Subcutaneous abdominal adipose tissue (tissue), 5 donors: Measurements from ENCODE around the gene DBNL.
A peak's percentile ranks its signal among the peaks of the same experiment; 100 is the strongest.

Experiments
- H3K27ac ChIP-seq: one replicate; pipeline ENCODE4 v1.7.0; 2013; ENCODE audit warnings: low read depth, mild to moderate bottlenecking, inconsistent platforms, low read length, moderate library complexity
- H3K27me3 ChIP-seq, 5 donors: one replicate each; pipeline ENCODE4 v1.7.0; 2013; ENCODE audit warnings: low read length in 5 of 5, inconsistent platforms in 1 of 5; ENCODE audit not compliant: control insufficient read depth in 5 of 5, insufficient read depth in 4 of 5
- H3K36me3 ChIP-seq, 5 donors: one replicate each; pipeline ENCODE4 v1.7.0; 2013; ENCODE audit warnings: low read length in 5 of 5; ENCODE audit not compliant: control insufficient read depth in 5 of 5, insufficient read depth in 5 of 5
- H3K4me1 ChIP-seq, 5 donors: one replicate each; pipeline ENCODE4 v1.7.0; 2013; ENCODE audit warnings: low read length in 5 of 5, mild to moderate bottlenecking in 3 of 5, moderate library complexity in 1 of 5; ENCODE audit not compliant: control insufficient read depth in 5 of 5, insufficient read depth in 5 of 5
- H3K4me3 ChIP-seq, 5 donors: one replicate each; pipeline ENCODE4 v1.7.0; 2013; ENCODE audit warnings: low read length in 5 of 5, low read depth in 1 of 5
- H3K9ac ChIP-seq, 5 donors: one replicate each; pipeline ENCODE4 v1.7.0; 2013; ENCODE audit warnings: low read length in 5 of 5, mild to moderate bottlenecking in 4 of 5, moderate library complexity in 3 of 5
- H3K9me3 ChIP-seq, 5 donors: one replicate each; pipeline ENCODE4 v1.7.0; 2013; ENCODE audit warnings: low read length in 5 of 5; ENCODE audit not compliant: control insufficient read depth in 5 of 5
- donor health status: healthy.
- donor health status: healthy.
- donor health status: healthy.
- donor health status: healthy.
- donor health status: healthy.

The DBNL gene

GRCh38 chr7:44077061-44077460, 32.6 kb downstream of the DBNL start:
- no peak overlapping the region for H3K27ac ChIP-seq
- H3K36me3 ChIP-seq, result peaks cover 3 to 84% (median 77%) of the 10 kb centered on the region in 5 donors
- H3K4me1 ChIP-seq, result peaks cover 0 to 50% (median 30%) of the 10 kb centered on the region in 5 donors
- no peaks in the 10 kb centered on the region for H3K27me3 ChIP-seq
- no peak overlapping the region for H3K4me3 ChIP-seq
- H3K9me3 ChIP-seq, result no peaks in the 10 kb centered on the region
- no peak overlapping the region for H3K9ac ChIP-seq

DNA sequence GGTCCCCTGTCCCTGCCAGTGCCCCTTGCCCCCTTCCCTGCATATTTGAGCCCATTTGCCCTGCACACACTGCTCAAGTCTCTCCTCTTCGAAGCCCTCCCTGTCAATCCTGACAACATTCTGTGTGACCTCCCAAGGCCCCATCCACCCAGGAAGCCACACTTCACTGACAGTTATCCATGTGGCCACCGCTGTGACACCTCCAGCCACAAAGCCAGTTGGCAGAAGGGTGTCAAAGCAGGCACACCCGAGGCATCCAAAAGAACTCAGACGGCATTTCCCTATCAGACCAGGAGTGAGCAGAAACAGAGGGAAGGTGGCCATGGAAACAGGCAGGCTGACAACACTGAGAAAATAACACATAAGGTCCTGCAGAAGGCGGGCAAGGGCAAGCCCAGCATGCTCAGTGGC, 33.2 kb downstream of the DBNL start:
- Histone ChIP-seq H3K4me1 (peaks cover 0 to 45% (median 25%) of the 10 kb centered on the region in 5 donors), H3K9ac (peak overlapping the region in 1 of 5 donors; percentile 26), H3K27ac (no peak overlapping the region), H3K36me3 (peaks cover 3 to 82% (median 75%) of the 10 kb centered on the region in 5 donors), H3K9me3 (no peaks in the 10 kb centered on the region), H3K27me3 (no peaks in the 10 kb centered on the region), H3K4me3 (no peak overlapping the region)

DNA sequence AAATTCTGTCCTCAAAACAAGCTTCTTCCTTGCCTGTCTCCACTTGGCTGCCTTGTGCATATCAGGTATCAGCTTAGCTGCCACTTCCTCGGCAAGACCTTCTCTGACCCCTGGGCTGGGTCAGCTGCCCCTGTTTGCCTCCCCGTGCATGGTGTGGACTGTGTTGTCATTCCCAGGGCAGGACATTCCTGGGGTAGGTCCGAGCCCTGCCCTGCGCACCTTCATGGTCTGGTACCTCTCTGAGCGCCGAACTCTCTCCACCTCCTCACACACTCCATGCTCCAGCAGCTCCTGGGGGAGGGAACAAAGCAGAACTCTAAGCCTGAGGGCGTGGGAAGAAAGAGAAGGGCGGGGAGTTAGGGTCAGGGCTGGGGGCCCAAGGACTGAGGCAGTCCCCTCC, 34.0 kb downstream of the DBNL start:
- peaks cover 3 to 74% (median 67%) of the 10 kb centered on the region in 5 donors for H3K36me3 ChIP-seq
- no peaks in the 10 kb centered on the region for H3K9me3 ChIP-seq
- no peaks in the 10 kb centered on the region for H3K27me3 ChIP-seq
- no peak overlapping the region for H3K9ac ChIP-seq
- H3K27ac ChIP-seq, result no peak overlapping the region
- H3K4me3 ChIP-seq, result no peak overlapping the region
- peaks cover 0 to 43% (median 25%) of the 10 kb centered on the region in 5 donors for H3K4me1 ChIP-seq

DNA sequence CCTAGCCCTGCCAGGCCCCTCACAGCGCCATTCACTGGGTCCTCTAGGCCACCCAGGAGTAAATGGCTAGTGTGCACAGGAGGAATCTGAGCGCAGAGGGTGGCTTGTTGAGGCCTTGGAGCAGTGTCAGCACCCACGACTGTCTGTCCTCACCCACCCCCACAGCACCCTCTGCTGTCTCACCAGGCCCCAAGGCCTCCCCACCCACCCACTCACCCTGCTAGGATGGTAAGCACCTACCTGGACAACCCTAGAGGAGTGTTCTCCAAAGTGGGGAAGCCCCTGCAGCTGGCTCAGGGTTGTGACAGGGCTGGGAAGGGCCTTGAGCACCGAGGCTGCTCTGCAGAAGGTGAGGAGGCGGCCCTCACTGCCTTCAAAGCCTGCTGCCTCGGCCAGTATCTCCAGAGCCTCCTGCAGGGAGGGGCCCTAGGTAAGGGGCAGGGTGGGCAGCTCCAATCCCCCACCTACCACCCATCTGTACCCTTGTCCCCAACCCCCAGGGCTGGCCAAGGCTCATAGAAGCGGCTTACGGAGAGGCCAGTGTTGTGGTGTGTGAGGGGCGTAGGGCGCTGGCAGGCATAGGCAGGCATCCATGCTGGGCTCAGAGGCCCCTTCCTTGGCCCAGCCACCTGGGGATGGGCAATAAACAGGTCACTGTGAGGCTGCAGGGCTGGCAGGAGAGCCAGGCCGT, 35.0 kb downstream of the DBNL start:
- H3K4me3 ChIP-seq, result no peak overlapping the region
- H3K9me3 ChIP-seq, result no peaks in the 10 kb centered on the region
- H3K9ac ChIP-seq, result no peak overlapping the region
- H3K4me1 ChIP-seq, result peaks cover 1 to 43% (median 29%) of the 10 kb centered on the region in 5 donors
- no peaks in the 10 kb centered on the region for H3K27me3 ChIP-seq
- H3K36me3 ChIP-seq, result peaks cover 3 to 64% (median 60%) of the 10 kb centered on the region in 5 donors
- H3K27ac ChIP-seq, result no peak overlapping the region

DNA sequence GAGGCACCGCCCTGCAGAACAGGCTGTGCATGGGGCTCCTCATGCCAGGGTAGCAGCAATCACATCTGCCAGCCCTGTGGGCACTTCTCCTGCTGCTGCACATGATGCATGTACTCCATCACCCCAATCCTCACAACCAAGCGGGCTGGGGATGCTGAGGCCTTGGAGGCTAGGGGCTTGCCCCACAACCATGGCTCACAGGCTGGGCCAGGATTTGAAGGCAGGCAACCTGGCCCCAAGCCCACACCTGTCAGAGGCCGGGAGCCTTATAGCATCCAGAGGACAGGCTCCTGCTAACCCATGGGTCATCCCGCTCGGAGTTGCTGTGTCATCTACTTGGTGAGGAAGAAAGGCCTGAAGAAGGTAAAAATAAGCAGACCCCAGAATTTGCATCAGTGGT, 35.6 kb downstream of the DBNL start:
- H3K9me3 ChIP-seq, result no peaks in the 10 kb centered on the region
- no peak overlapping the region for H3K4me3 ChIP-seq
- no peak overlapping the region for H3K27ac ChIP-seq
- H3K4me1 ChIP-seq, result peaks cover 2 to 48% (median 35%) of the 10 kb centered on the region in 5 donors
- peaks cover 0 to 59% (median 57%) of the 10 kb centered on the region in 5 donors for H3K36me3 ChIP-seq
- H3K27me3 ChIP-seq, result no peaks in the 10 kb centered on the region
- no peak overlapping the region for H3K9ac ChIP-seq

- peaks cover 0 to 53% (median 51%) of the 10 kb centered on the region in 5 donors for H3K36me3 ChIP-seq
- H3K9ac ChIP-seq, result peak overlapping the region in 2 of 5 donors; percentile 35 to 60
- peaks cover 2 to 55% (median 40%) of the 10 kb centered on the region in 5 donors for H3K4me1 ChIP-seq
- peak overlapping the region; percentile 69 for H3K27ac ChIP-seq
- no peaks in the 10 kb centered on the region for H3K9me3 ChIP-seq
- peak overlapping the region in 2 of 5 donors; percentile 22 to 29 for H3K4me3 ChIP-seq
- no peaks in the 10 kb centered on the region for H3K27me3 ChIP-seq
Observed at GRCh38 chr7:44080686-44081265, 36.3 kb downstream of the DBNL start.

DNA sequence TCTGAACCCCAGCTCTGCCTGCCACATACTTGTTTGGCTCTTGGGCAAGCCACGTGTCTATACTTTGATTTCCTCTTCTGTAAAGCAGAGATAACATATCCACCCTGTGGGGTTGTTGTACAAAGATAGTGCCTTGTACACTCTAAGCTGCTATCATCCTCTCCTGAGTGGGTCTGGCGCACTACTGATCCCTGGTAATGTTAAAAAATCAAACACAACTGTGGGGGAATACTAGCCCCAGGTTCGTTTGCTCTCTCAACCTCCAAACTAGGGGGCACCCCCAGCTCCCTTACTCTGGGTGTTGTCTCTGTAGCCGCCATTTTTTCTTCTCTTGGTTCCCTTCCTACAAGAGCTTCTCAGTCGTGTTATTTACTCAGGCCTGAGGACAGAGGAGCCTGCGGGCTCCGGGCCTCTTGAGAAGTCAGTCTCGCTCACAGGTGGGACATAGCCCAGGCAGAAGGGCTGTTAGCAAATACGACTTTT, 36.8 kb downstream of the DBNL start:
- Histone ChIP-seq H3K4me3 (peak overlapping the region in 4 of 5 donors; percentile 22 to 80 (median 33)), H3K4me1 (peaks cover 2 to 53% (median 41%) of the 10 kb centered on the region in 5 donors)

DNA sequence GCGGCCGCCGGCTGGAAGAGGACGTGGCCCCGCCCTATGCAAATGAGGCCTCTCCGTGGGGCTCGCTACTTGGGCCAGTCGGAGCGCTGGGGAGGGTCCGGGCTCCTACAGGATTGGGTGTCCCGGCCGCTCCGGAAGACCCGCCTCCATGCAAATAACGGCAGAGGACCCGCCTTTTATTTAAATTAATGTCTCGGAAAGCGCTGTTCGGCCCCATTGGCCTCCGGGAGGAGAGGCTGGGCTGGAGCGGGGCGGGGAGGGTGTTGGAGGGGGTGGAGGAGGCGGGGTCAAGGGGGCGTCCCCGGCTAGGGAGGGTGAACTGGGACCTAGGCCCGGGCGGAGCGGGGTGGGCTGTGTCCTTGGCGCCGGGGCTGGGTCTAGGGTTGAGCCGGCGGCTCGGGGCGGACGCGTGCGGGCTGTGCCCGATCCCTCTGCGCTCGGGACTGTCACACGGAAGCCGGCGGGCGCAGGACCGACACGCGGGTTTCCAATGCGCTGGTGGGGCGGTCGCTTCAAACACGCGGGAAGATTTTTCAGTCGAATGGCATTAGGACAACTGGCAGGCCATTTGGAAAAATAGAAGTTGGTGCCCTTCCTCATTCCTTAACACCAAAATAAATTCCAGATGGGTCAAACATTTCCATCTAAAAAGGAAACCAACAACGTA, 38.2 kb downstream of the DBNL start:
- no peaks in the 10 kb centered on the region for H3K27me3 ChIP-seq
- peak overlapping the region in 4 of 5 donors; percentile 33 to 73 (median 61) for H3K9ac ChIP-seq
- H3K36me3 ChIP-seq, result peaks cover 0 to 34% (median 32%) of the 10 kb centered on the region in 5 donors
- no peaks in the 10 kb centered on the region for H3K9me3 ChIP-seq
- peak overlapping the region in 4 of 5 donors; percentile 39 to 80 (median 67) for H3K4me3 ChIP-seq
- H3K27ac ChIP-seq, result peak overlapping the region; percentile 94
- peaks cover 2 to 59% (median 48%) of the 10 kb centered on the region in 5 donors for H3K4me1 ChIP-seq

More for the DNA sequence above, 36.8 kb downstream of the DBNL start:
- Histone ChIP-seq H3K9me3 (no peaks in the 10 kb centered on the region), H3K27me3 (no peaks in the 10 kb centered on the region), H3K36me3 (peaks cover 0 to 48% (median 45%) of the 10 kb centered on the region in 5 donors), H3K27ac (peak overlapping the region; percentile 69), H3K9ac (peak overlapping the region in 2 of 5 donors; percentile 35 to 60)

- no peaks in the 10 kb centered on the region for H3K9me3 ChIP-seq
- peak overlapping the region in 1 of 5 donors; percentile 34 for H3K9ac ChIP-seq
- H3K27me3 ChIP-seq, result no peaks in the 10 kb centered on the region
- H3K4me3 ChIP-seq, result no peak overlapping the region
- H3K27ac ChIP-seq, result peak overlapping the region; percentile 15
- H3K4me1 ChIP-seq, result peaks cover 2 to 70% (median 59%) of the 10 kb centered on the region in 5 donors
- H3K36me3 ChIP-seq, result peaks cover 0 to 23% (median 20%) of the 10 kb centered on the region in 5 donors
Observed at GRCh38 chr7:44083796-44084195, 39.3 kb downstream of the DBNL start.
